GM12875 (cell line): ENCODE data around the gene NFKBIB.

ENCODE experiments used
- H3K4me3 ChIP-seq: one replicate; pipeline ENCODE4 v1.5.1; 2011; ENCODE audit warnings: low read depth, low read length, control low read depth
- CTCF ChIP-seq: IDR thresholded peaks from 2 replicates; pipeline ENCODE4 v1.5.1; 2011; ENCODE audit warnings: low read depth, mild to moderate bottlenecking, control low read depth, inconsistent platforms, low read length, moderate library complexity, borderline replicate concordance; ENCODE audit not compliant: insufficient read depth

NFKBIB gene

GRCh38 chr19:38890686-38891085 is 9.1 kb upstream of the NFKBIB start:
- H3K4me3 ChIP-seq = no peak overlapping the region
- TF ChIP-seq CTCF = no peak

DNA sequence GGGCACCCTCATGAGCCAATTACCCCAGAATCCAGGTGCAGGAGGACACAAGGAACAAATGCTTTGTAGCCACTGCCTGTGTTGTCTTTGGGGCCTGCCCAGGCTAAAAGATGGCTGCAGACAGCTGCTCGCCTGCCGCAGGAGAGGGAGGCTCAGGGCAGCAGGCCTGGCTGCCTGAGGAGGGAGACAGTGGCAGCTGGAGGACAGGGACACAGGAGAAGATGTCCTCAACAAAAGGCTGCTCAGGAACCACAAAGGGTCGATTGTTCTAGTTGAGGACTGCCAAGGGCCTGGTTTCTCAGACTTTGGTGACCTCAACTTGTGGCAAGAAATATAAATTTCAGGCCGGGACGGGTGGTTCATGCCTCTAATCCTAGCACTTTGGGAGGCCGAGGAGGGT is 8.0 kb upstream of the NFKBIB start:
- H3K4me3 ChIP-seq = no peak overlapping the region
- no peak for TF ChIP-seq CTCF

DNA sequence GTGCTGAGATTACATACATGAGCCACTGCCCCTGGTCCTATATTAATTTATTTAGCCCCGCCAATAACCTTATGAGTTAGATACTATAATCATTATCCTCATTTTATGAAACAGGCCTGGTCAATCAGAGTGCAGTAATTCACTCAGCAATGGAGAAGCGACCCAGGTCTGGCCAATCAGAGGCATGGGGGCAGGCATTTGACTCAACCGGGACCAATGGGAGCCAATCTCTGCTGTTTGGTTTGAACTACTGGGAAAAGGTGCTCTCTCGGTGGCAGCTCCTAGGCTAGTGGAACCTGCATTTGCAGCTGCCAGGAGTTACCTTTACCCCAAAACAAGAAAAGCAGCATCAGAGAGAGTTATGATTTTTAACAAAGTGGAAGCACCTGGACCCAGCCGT is 6.9 kb upstream of the NFKBIB start:
- no peak for TF ChIP-seq CTCF
- H3K4me3 ChIP-seq = no peak overlapping the region

DNA sequence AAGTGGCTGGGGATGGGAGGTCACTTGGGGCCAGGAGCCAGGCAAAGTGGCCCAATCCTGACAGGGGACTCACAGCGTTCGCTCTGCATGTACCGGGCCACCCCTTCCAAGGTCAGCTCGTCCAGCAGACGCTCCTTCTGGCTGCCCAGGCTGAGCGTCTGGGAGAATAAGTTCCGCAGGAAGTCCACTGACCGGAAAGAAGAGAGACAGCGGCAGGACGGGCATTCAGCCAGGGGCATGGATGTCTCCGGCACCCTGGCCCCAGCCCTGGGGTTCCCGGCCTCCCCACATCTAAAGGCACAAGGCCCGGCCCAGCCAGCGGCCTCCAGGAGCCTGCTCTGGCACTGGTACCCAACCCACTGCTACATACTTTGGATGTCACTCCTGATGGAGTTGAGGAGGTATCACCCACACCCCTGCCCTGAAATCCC is 6.4 kb upstream of the NFKBIB start:
- no peak for TF ChIP-seq CTCF
- no peak overlapping the region for H3K4me3 ChIP-seq

GRCh38 chr19:38894968-38895367 is 4.8 kb upstream of the NFKBIB start:
- no peak for TF ChIP-seq CTCF

DNA sequence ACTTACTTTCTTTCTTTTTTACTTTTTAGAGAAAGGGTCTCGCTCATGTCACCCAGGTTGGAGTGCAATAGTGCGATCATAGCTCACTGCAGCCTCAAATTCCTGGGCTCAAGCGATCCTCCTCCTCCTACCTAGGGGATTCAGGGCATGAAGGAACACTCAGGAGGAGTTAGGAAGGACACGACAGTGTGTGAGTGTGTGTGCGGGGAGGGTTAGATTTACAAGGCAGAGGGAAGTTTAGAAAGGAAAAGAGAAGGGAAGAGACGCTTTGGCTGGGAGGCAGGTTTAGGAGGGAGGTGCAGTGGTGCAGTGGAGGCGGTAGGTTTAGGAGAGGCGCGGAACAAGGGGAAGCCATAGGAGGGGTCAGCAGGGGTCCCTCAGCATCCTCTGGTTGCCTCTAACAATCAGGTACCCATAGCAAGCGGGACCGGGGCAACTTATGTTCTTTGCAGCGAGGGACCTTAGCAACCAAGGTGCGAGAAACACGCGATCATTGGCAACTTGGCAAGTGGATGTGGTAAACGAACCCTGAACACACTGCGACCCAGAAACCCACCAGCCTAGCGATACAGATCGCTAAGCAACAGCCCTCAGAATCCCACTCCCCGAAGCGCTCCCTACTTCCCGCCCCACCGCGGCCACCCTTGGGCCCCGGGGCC is 852 bp upstream of the NFKBIB start:
- H3K4me3 ChIP-seq = peak overlapping the region; percentile 78
- no peak for TF ChIP-seq CTCF

More at GRCh38 chr19:38894968-38895367, 4.8 kb upstream of the NFKBIB start:
- H3K4me3 ChIP-seq = no peak overlapping the region

GRCh38 chr19:38900202-38900629 is 447 bp downstream of the NFKBIB start:
- peak overlapping the region; percentile 85 for H3K4me3 ChIP-seq
- no peak for TF ChIP-seq CTCF
